HG03565 (cell line): ENCODE results near the gene SNRNP200.
"Not testable (repeated sequence)": the region's sequence is repeated elsewhere in the genome, so short reads cannot be mapped to it uniquely, and the experiment has no call there.

Experiments used
- ATAC-seq: cut with Tn5 transposase; IDR thresholded peaks from one replicate; pipeline ENCODE4 v1.9.1; 2021; ENCODE audit warnings: mild to moderate bottlenecking, moderate library complexity; ENCODE audit not compliant: unreplicated experiment

The SNRNP200 gene

DNA sequence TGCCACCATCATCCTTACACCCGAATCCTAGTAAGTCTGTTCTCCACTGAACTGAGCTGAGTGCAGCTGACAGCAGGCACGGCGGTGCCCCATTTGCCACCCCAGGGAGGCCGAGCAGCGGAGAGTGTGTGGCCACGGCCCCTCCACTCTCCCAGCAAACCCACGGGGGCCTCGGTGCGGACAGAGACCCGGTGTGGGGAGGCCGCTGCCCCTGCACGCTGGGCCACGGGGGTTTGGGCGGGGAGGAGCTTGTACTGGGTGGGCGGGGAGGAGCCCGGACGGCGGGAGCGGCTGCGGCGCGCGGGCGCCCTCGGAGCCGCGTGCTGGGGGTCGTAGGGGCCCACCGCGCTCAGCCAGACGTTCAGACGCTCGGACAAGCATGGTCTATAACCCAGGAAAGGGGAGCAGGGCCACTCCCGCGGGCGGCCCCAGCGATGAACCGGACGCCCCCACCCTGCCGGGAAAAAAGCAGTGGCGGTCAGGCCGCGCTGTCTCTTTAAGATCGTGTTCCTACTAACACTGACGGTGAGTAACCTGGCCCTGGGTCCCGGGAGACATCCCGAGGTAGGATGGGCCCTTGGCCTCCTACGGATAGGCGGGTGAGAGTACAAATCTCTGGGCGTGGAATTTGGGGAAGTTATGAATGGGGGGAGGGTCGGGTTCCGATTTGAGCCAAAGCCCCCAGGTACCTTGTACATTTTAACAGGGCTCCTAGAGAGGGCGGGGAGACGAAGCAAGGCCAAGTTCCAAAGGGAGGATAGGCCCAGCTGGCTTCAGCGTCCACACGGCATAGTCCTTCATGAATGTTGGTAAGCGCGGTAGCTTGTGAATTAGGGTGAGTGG, 19.9 kb upstream of the SNRNP200 start, which contains the start of gene ITPRIPL1:
ITPRIPL1 (plus strand) TSS at position 277 of the 843 bp plus-strand sequence; CDS start at position 800, 523 bp downstream.
- ATAC-seq = no peak

DNA sequence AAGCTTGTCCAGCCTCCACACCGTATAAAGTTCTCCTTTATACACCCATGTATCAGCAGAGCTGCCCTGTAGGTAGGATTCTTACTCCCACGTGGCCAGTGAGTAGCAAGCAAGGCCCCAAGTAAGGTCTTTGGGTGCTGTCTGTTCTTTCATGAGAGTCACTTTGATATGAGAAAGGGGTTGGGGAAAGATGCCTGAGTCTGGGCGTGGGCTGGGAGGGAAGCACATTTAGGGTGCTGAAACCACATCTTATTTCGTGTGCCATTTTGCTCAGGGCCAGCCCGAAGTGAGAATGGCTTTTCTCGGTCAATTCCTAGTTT, 19.3 kb upstream of the SNRNP200 start:
- ATAC-seq = no peak

GRCh38 chr2:96323849-96324248, 18.5 kb upstream of the SNRNP200 start:
- ATAC-seq = no peak

- ATAC-seq = peak; percentile 13
These were observed 15.6 kb upstream of the SNRNP200 start for GRCh38 chr2:96320728-96321622.

DNA sequence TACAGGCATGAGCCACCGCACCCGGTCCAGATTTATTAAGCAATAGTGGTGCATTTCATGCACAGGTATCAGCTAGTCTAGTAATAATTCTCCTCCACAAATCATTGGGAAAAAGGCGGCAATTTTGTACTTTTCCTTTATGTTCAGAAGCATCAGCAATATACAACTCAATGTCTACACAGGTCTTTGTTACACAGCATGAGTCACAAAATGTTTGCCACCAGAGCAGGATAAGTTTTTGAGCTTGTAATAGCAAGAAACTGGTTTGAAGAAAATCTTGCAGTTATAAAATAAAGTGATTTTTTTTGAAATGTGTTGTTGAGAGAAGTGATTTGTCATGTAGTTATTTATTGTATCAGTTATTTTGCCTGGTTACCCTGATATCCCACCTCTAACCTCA, 15.0 kb upstream of the SNRNP200 start:
- no peak for ATAC-seq

DNA sequence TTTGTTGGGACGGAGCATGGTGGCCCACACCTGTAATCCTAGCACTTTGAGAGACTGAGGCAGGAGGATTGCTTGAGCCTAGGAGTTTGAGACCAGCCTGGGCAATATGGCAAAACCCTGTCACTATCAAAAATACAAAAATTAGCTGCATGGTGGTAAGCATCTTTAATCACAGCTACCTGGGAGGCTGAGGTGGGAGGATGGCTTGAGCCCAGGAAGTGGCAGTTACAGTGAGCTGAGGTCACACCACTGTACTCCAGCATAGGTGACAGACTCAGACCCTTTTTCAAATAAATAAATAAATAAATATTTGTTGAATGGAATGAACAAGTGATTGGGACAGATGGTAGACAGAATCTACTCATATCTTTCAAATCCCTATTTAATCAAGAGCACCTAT, 14.1 kb upstream of the SNRNP200 start:
- no peak for ATAC-seq

DNA sequence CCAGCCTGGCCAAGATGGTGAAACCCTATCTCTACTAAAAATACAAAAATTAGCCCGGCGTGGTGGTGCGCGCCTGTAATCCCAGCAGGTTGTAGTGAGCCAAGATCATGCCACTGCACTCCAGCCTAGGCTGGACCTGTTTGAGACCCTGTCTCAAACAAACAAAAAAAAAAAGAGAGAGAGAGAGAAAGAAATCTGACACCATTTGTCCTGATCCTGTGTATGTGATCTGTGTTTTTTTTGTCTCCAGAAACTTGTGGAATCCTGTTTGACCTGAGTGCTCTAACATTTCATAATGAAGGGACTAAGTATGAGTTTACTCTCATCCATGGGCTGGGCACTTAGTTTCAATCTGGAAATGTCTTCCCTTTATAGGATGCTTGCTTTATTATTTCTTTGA, 13.4 kb upstream of the SNRNP200 start:
- no peak for ATAC-seq

DNA sequence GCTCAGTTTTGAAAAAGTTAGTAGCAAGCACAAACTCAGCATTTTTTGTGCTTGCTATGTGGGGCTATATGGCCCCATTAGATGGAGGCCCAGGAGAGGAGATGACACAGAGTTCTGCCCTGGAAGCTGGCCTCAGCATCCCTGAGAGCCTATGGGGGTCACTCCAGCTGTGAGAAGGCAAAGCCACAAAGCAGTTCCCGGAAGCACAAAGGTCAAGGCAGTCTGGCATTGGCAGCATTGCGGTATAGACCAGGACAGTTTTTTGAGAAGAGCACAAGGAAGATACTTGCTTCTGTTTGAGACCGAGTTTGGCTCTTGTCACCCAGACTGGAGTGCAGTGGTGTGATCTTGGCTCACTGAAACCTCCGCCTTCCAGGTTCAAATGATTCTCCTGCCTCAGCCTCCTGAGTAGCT, 12.2 kb upstream of the SNRNP200 start:
- ATAC-seq = no peak

DNA sequence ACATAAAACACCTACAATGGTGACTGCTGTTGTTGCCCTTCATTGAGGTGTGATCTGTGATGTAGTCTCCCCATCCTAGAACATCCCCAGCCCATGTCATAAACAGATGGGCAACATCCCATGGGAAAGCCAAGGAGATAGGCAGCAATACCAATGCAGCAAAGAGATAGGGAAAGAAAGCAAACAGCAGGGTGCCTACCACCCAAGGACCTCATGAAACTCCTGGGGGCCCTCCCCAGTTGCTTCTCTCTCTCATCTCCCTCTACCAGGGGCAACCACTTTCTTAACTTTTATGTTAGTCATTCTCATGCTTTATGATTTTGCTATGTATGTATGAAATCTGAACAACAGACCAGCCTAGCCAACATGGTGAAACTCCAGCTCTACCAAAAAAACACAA, 11.7 kb upstream of the SNRNP200 start:
- ATAC-seq = no peak

DNA sequence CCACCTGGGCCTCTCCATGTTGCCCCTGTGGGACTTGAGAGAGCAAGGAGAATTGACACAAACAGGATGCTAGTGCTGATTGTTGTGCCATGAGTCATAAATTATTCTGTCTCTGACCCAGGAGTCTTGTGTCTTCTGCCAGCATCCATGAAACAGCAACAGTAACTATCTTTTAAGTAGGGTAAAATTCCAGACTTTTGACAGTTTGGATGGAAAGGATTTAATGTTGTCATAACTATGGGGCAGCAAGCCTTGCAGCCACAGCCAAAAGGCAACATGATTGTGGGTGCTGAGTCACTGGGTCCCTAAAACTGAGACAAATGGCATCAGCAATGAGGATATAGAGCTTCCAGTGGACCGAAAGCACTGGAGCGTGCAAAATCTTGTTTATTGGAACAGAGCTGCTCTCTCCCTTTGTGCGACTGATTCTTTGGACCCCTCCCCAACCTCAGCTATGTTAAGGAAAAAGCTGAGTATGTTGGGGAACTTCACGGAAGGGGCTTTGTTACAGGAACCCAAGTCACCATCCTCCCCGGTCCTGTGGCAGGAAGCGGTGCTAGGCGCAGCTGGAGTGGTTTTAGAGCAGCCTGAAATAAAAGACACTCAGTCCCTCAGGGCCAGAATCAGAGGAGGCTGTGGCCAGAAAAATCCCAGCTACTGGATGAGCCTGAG, 10.2 kb upstream of the SNRNP200 start:
- no peak for ATAC-seq

GRCh38 chr2:96315005-96315399, 9.7 kb upstream of the SNRNP200 start:
- ATAC-seq = no peak

- ATAC-seq = no peak
These were observed 2.9 kb upstream of the SNRNP200 start for GRCh38 chr2:96308248-96308647.

DNA sequence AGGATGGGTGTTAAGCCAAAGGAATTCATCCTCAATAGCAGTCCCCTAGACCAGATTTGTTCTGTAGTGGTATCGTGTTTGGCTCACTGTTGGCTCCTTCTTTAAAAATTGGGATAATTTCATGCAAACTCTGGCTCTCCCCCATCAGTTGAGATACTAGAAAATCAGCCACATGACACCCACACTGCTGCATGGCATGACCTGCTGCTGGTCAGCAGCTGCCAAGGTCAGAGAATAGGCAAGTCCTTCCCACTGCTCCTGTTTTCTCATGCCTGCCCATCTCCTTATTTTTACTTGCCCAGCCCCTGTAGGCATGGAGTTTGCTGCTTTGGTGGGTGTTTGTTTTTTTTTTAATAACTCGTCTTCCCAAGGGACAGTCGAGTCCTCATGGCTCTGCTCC, 1.0 kb upstream of the SNRNP200 start:
- ATAC-seq = no peak

- no peak for ATAC-seq
These were observed 598 bp upstream of the SNRNP200 start for GRCh38 chr2:96305979-96306308.

GRCh38 chr2:96304606-96305005, 740 bp downstream of the SNRNP200 start:
- no peak for ATAC-seq

GRCh38 chr2:96301865-96302264, 3.5 kb downstream of the SNRNP200 start:
- ATAC-seq = no peak

DNA sequence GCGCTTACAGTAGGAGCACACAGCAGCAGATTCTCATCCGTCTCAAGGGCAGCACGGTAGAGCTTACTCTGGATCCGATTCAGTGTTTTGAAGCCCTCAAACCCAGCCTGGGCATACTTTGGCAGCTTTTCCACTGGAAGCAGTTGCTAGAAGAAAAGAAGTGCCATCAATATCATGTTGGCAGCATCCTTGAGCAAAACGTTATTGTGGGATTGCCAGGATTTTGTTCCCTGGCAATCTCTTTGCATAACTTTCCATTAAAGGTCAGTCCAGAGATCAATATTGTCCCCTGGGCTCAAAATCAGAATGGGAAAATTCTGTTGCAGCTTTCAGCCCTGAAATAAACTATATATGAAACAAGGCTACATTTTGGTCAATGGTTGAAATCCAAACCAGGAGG, 8.4 kb downstream of the SNRNP200 start:
- no peak for ATAC-seq

DNA sequence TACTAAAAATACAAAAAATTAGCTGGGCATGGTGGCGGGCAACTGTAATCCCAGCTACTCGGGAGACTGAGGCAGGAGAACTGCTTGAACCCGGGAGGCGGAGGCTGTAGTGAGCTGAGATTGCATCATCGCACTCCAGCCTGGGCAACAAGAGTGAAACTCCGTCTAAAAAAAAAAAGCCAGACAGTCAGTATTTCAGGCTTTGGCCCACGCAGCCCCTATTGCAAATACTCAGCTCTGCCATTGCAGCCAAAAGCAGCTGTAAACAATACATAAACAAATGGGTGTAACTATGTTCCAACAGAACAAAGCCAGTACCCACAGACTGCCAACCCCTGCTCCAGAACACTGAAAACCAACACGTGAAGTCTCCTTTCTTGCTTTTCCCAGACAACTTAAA, 11.1 kb downstream of the SNRNP200 start:
- not testable (repeated sequence) for ATAC-seq

- ATAC-seq = no peak
These were observed 13.6 kb downstream of the SNRNP200 start for GRCh38 chr2:96291751-96292150.

DNA sequence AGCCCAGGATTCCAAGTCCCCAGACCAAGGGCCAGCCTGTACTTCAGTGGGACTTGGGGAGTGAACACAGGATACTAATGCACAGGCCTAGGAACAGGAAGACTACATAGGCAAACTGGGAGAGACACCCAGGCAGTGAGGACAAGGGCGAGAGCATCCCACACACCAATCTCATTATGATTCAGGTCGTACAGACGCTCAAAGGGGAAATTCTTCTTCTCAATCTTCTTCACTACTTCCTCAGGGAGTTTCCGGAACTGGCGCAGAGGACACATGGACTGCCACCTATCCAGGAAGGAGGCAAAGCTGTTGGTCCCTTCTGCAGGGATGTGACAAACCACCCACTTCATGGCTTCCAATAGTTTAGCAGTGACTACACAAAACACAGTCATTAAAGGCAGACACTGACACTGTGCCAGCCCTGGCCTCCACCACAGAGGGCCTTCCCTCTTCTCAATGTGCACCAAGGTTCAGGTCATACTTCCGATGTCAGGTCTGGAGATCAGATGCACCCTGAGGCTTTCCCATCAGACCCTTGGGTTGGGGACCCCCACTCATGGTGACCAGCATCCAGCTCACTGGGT, 18.0 kb downstream of the SNRNP200 start:
- ATAC-seq = no peak

GRCh38 chr2:96276787-96277499, 28.4 kb downstream of the SNRNP200 start:
- no peak for ATAC-seq
